WTC11 (cell line): ENCODE data around the gene MAP7.

Experiments used
- CREB1 ChIP-seq: sonication (generic); formaldehyde crosslinking; IDR thresholded peaks from 2 replicates; pipeline ENCODE4 v1.8.0; 2023; ENCODE audit warnings: mild to moderate bottlenecking, missing genetic modification reagents
- JUN ChIP-seq: sonication (generic); formaldehyde crosslinking; IDR thresholded peaks from 2 replicates; pipeline ENCODE4 v1.8.0; 2023; ENCODE audit warnings: mild to moderate bottlenecking, missing genetic modification reagents
- NR3C1 ChIP-seq: sonication (generic); formaldehyde crosslinking; conservative IDR thresholded peaks from 2 replicates; pipeline ENCODE4 v1.8.1; 2023; ENCODE audit warnings: low read depth, mild to moderate bottlenecking, missing genetic modification reagents
- RELA ChIP-seq: sonication (generic); formaldehyde crosslinking; IDR thresholded peaks from 2 replicates; pipeline ENCODE4 v1.8.1; 2022; ENCODE audit warnings: missing genetic modification reagents, mild to moderate bottlenecking, borderline replicate concordance
- SP1 ChIP-seq: sonication (generic); formaldehyde crosslinking; conservative IDR thresholded peaks from 2 replicates; pipeline ENCODE4 v1.8.1; 2022; ENCODE audit warnings: missing genetic modification reagents
- TF ChIP-seq, protein P1 (sequence below): fragments of 200-600 bp; IDR thresholded peaks from 2 replicates; pipeline ENCODE4 v1.8.0; 2022; ENCODE audit warnings: antibody characterized with exemption
- TF ChIP-seq, protein P2 (sequence below): sonication (generic); formaldehyde crosslinking; IDR thresholded peaks from 2 replicates; pipeline ENCODE4 v1.8.1; 2022; ENCODE audit warnings: mild to moderate bottlenecking, missing genetic modification reagents, moderate library complexity, borderline replicate concordance
- TF ChIP-seq, protein P3 (sequence below): sonication (generic); formaldehyde crosslinking; IDR thresholded peaks from 2 replicates; pipeline ENCODE4 v1.8.1; 2023; ENCODE audit warnings: mild to moderate bottlenecking, missing genetic modification reagents, moderate library complexity
- TF ChIP-seq, protein P4 (sequence below): sonication (generic); formaldehyde crosslinking; IDR thresholded peaks from 2 replicates; pipeline ENCODE4 v1.8.0; 2023; ENCODE audit warnings: missing genetic modification reagents, mild to moderate bottlenecking, borderline replicate concordance
- TF ChIP-seq, protein P5 (sequence below): sonication (generic); formaldehyde crosslinking; conservative IDR thresholded peaks from 2 replicates; pipeline ENCODE4 v1.8.1; 2022; ENCODE audit warnings: mild to moderate bottlenecking, missing genetic modification reagents
- TF ChIP-seq, protein P6 (sequence below): sonication (generic); formaldehyde crosslinking; conservative IDR thresholded peaks from 2 replicates; pipeline ENCODE4 v1.8.1; 2023; ENCODE audit warnings: mild to moderate bottlenecking, low read depth, missing genetic modification reagents, moderate library complexity
- TF ChIP-seq, protein P7 (sequence below): sonication (generic); formaldehyde crosslinking; IDR thresholded peaks from 2 replicates; pipeline ENCODE4 v1.8.0; 2023; ENCODE audit warnings: missing genetic modification reagents
- TF ChIP-seq, protein P8 (sequence below): sonication (generic); formaldehyde crosslinking; IDR thresholded peaks from 2 replicates; pipeline ENCODE4 v1.8.1; 2023; ENCODE audit warnings: mild to moderate bottlenecking, moderate library complexity, missing genetic modification reagents
- TF ChIP-seq, protein P9 (sequence below): fragments of 250-450 bp; sonication (Bioruptor Pico); IDR thresholded peaks from 2 replicates; pipeline ENCODE4 v2.1.2; 2022; ENCODE audit warnings: mild to moderate bottlenecking, moderate library complexity

DNA sequence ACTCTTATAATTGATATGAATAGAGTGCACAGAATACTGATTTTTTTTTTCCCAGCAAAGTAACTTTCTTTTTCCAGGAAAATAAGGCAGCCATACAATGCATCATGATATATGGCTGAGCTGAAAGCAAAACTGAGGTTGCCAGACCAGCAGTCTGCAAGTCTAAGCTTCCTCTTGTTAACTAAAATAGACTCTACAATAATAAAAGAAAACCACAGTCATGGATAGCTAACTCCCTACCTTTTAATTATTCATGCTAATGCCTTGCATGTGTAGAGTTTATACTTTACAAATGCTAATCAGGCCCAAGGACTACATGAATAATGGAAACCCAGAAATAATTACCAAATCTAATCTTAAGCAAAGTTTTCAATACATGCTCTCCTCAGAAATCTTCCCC is 47.4 kb downstream of the MAP7 start:
- TF ChIP-seq, protein P1, sequence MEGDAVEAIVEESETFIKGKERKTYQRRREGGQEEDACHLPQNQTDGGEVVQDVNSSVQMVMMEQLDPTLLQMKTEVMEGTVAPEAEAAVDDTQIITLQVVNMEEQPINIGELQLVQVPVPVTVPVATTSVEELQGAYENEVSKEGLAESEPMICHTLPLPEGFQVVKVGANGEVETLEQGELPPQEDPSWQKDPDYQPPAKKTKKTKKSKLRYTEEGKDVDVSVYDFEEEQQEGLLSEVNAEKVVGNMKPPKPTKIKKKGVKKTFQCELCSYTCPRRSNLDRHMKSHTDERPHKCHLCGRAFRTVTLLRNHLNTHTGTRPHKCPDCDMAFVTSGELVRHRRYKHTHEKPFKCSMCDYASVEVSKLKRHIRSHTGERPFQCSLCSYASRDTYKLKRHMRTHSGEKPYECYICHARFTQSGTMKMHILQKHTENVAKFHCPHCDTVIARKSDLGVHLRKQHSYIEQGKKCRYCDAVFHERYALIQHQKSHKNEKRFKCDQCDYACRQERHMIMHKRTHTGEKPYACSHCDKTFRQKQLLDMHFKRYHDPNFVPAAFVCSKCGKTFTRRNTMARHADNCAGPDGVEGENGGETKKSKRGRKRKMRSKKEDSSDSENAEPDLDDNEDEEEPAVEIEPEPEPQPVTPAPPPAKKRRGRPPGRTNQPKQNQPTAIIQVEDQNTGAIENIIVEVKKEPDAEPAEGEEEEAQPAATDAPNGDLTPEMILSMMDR: no peak
- TF ChIP-seq, protein P2, sequence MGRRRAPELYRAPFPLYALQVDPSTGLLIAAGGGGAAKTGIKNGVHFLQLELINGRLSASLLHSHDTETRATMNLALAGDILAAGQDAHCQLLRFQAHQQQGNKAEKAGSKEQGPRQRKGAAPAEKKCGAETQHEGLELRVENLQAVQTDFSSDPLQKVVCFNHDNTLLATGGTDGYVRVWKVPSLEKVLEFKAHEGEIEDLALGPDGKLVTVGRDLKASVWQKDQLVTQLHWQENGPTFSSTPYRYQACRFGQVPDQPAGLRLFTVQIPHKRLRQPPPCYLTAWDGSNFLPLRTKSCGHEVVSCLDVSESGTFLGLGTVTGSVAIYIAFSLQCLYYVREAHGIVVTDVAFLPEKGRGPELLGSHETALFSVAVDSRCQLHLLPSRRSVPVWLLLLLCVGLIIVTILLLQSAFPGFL: no peak
- TF ChIP-seq RELA (no peak), JUN (CRISPR knock-in tag) (no peak), NR3C1 (CRISPR knock-in tag) (no peak), SP1 (CRISPR knock-in tag) (no peak), CREB1 (no peak)
- TF ChIP-seq, protein P3, sequence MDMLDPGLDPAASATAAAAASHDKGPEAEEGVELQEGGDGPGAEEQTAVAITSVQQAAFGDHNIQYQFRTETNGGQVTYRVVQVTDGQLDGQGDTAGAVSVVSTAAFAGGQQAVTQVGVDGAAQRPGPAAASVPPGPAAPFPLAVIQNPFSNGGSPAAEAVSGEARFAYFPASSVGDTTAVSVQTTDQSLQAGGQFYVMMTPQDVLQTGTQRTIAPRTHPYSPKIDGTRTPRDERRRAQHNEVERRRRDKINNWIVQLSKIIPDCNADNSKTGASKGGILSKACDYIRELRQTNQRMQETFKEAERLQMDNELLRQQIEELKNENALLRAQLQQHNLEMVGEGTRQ: no peak
- TF ChIP-seq, protein P4, sequence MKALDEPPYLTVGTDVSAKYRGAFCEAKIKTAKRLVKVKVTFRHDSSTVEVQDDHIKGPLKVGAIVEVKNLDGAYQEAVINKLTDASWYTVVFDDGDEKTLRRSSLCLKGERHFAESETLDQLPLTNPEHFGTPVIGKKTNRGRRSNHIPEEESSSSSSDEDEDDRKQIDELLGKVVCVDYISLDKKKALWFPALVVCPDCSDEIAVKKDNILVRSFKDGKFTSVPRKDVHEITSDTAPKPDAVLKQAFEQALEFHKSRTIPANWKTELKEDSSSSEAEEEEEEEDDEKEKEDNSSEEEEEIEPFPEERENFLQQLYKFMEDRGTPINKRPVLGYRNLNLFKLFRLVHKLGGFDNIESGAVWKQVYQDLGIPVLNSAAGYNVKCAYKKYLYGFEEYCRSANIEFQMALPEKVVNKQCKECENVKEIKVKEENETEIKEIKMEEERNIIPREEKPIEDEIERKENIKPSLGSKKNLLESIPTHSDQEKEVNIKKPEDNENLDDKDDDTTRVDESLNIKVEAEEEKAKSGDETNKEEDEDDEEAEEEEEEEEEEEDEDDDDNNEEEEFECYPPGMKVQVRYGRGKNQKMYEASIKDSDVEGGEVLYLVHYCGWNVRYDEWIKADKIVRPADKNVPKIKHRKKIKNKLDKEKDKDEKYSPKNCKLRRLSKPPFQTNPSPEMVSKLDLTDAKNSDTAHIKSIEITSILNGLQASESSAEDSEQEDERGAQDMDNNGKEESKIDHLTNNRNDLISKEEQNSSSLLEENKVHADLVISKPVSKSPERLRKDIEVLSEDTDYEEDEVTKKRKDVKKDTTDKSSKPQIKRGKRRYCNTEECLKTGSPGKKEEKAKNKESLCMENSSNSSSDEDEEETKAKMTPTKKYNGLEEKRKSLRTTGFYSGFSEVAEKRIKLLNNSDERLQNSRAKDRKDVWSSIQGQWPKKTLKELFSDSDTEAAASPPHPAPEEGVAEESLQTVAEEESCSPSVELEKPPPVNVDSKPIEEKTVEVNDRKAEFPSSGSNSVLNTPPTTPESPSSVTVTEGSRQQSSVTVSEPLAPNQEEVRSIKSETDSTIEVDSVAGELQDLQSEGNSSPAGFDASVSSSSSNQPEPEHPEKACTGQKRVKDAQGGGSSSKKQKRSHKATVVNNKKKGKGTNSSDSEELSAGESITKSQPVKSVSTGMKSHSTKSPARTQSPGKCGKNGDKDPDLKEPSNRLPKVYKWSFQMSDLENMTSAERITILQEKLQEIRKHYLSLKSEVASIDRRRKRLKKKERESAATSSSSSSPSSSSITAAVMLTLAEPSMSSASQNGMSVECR: no peak
- TF ChIP-seq, protein P5, sequence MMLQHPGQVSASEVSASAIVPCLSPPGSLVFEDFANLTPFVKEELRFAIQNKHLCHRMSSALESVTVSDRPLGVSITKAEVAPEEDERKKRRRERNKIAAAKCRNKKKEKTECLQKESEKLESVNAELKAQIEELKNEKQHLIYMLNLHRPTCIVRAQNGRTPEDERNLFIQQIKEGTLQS: no peak
- TF ChIP-seq, protein P6, sequence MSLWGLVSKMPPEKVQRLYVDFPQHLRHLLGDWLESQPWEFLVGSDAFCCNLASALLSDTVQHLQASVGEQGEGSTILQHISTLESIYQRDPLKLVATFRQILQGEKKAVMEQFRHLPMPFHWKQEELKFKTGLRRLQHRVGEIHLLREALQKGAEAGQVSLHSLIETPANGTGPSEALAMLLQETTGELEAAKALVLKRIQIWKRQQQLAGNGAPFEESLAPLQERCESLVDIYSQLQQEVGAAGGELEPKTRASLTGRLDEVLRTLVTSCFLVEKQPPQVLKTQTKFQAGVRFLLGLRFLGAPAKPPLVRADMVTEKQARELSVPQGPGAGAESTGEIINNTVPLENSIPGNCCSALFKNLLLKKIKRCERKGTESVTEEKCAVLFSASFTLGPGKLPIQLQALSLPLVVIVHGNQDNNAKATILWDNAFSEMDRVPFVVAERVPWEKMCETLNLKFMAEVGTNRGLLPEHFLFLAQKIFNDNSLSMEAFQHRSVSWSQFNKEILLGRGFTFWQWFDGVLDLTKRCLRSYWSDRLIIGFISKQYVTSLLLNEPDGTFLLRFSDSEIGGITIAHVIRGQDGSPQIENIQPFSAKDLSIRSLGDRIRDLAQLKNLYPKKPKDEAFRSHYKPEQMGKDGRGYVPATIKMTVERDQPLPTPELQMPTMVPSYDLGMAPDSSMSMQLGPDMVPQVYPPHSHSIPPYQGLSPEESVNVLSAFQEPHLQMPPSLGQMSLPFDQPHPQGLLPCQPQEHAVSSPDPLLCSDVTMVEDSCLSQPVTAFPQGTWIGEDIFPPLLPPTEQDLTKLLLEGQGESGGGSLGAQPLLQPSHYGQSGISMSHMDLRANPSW: no peak
- TF ChIP-seq, protein P7, sequence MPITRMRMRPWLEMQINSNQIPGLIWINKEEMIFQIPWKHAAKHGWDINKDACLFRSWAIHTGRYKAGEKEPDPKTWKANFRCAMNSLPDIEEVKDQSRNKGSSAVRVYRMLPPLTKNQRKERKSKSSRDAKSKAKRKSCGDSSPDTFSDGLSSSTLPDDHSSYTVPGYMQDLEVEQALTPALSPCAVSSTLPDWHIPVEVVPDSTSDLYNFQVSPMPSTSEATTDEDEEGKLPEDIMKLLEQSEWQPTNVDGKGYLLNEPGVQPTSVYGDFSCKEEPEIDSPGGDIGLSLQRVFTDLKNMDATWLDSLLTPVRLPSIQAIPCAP (CRISPR knock-in tag): no peak
- TF ChIP-seq, protein P8, sequence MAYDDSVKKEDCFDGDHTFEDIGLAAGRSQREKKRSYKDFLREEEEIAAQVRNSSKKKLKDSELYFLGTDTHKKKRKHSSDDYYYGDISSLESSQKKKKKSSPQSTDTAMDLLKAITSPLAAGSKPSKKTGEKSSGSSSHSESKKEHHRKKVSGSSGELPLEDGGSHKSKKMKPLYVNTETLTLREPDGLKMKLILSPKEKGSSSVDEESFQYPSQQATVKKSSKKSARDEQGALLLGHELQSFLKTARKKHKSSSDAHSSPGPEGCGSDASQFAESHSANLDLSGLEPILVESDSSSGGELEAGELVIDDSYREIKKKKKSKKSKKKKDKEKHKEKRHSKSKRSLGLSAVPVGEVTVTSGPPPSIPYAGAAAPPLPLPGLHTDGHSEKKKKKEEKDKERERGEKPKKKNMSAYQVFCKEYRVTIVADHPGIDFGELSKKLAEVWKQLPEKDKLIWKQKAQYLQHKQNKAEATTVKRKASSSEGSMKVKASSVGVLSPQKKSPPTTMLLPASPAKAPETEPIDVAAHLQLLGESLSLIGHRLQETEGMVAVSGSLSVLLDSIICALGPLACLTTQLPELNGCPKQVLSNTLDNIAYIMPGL (CRISPR knock-in tag): no peak
- TF ChIP-seq, protein P9, sequence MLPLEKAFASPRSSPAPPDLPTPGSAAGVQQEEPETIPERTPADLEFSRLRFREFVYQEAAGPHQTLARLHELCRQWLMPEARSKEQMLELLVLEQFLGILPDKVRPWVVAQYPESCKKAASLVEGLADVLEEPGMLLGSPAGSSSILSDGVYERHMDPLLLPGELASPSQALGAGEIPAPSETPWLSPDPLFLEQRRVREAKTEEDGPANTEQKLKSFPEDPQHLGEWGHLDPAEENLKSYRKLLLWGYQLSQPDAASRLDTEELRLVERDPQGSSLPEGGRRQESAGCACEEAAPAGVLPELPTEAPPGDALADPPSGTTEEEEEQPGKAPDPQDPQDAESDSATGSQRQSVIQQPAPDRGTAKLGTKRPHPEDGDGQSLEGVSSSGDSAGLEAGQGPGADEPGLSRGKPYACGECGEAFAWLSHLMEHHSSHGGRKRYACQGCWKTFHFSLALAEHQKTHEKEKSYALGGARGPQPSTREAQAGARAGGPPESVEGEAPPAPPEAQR (CRISPR knock-in tag): no peak
